HepG2 (cell line): ENCODE data around the gene BPGM. TPM values are rescaled to one million over a fixed set of nuclear protein-coding genes. Genes with fewer than 3 reads are reported as not detected.
A peak's percentile ranks its signal among the peaks of the same experiment; 100 is the strongest.

Source experiments
- ARHGAP35 ChIP-seq: sonication (generic); formaldehyde crosslinking; IDR thresholded peaks from 2 replicates; pipeline ENCODE4 v1.9.0; 2022; ENCODE audit warnings: mild to moderate bottlenecking, inconsistent platforms, moderate library complexity, missing genetic modification reagents, borderline replicate concordance
- HDAC2 ChIP-seq: sonication (generic); formaldehyde crosslinking; IDR thresholded peaks from 2 replicates; pipeline ENCODE4 v1.4.0; 2020; ENCODE audit warnings: missing genetic modification reagents
- MAZ ChIP-seq, 2 experiments: sonication (generic) in 1 of 2; formaldehyde crosslinking in 1 of 2; IDR thresholded peaks; 2 replicates each; pipeline versions ENCODE4 v1.5.0 to v1.6.1; 2012 to 2020; ENCODE audit warnings: low read depth in 2 of 2, mild to moderate bottlenecking in 2 of 2, borderline replicate concordance in 1 of 2, improper control_type of control experiment in 1 of 2, low read length in 1 of 2, missing genetic modification reagents in 1 of 2, moderate library complexity in 1 of 2
- NBN ChIP-seq: fragments of 450-650 bp; conservative IDR thresholded peaks from 2 replicates; pipeline ENCODE4 v1.6.1; 2017
- SOX6 ChIP-seq, 2 experiments: fragments of 450-650 bp in 1 of 2; sonication (generic) in 1 of 2; formaldehyde crosslinking in 1 of 2; IDR thresholded peaks; 2 replicates each; pipeline versions ENCODE4 v1.4.0 to v1.6.1; 2017 to 2020; ENCODE audit warnings: antibody characterized with exemption in 1 of 2, mild to moderate bottlenecking in 1 of 2, missing genetic modification reagents in 1 of 2
- UBTF ChIP-seq: sonication (generic); formaldehyde crosslinking; IDR thresholded peaks from 2 replicates; pipeline ENCODE4 v1.4.0; 2020; ENCODE audit warnings: mild to moderate bottlenecking, missing genetic modification reagents
- ZNF513 ChIP-seq: sonication (generic); formaldehyde crosslinking; conservative IDR thresholded peaks from 2 replicates; pipeline ENCODE4 v1.5.0; 2020; ENCODE audit warnings: missing genetic modification reagents
- ZNF646 ChIP-seq: sonication (generic); formaldehyde crosslinking; IDR thresholded peaks from 2 replicates; pipeline ENCODE4 v1.9.0; 2021; ENCODE audit warnings: mild to moderate bottlenecking, missing genetic modification reagents
- ZNF784 ChIP-seq: sonication (generic); formaldehyde crosslinking; IDR thresholded peaks from 2 replicates; pipeline ENCODE4 v1.5.1; 2020; ENCODE audit warnings: missing genetic modification reagents, mild to moderate bottlenecking, borderline replicate concordance
- ZNF800 ChIP-seq: sonication (generic); formaldehyde crosslinking; IDR thresholded peaks from 2 replicates; pipeline ENCODE4 v1.4.0; 2020; ENCODE audit warnings: missing genetic modification reagents
- ZNF879 ChIP-seq: sonication (generic); formaldehyde crosslinking; IDR thresholded peaks from 2 replicates; pipeline ENCODE4 v1.8.1; 2023; ENCODE audit warnings: missing genetic modification reagents
- polyA plus RNA-seq, 8 experiments: library from polyadenylated mRNA; depleted of rRNA in 3 of 8; stranded (reverse) in 7 of 8; unstranded in 1 of 8; fragments of >200 nt; fragmentation: Illumina TruSeq in 4 of 8; extraction: Trizol in 4 of 8; gene quantifications; 2 replicates each; pipeline versions ENCODE4 v1.2.1 to v1.2.3, GENCODE V29; 2011 to 2016; ENCODE audit warnings: low read depth in 4 of 8, missing spikeins in 1 of 8, mixed read lengths in 1 of 8; ENCODE audit not compliant: insufficient read depth in 1 of 8
- total RNA-seq, 5 experiments: library from RNA; depleted of rRNA; stranded (reverse); fragments of >200 nt; fragmentation: Illumina TruSeq; extraction: Trizol; gene quantifications; 2 replicates each; pipeline ENCODE4 v1.2.3, GENCODE V29; 2016; ENCODE audit warnings: low read depth in 1 of 5
- TF ChIP-seq, protein P1 (sequence below): sonication (generic); formaldehyde crosslinking; IDR thresholded peaks from 2 replicates; pipeline ENCODE4 v1.4.0; 2020; ENCODE audit warnings: mild to moderate bottlenecking, missing genetic modification reagents

BPGM gene
- total and polyA plus RNA-seq, 2 of the 13 experiments (the other 11 are each of a cell fraction or from before 2014, with no cell fraction given): 4.0 to 7.5 TPM

GRCh38 chr7:134646425-134647305 lies at the start of gene BPGM (continued):
- TF ChIP-seq ZNF800 (CRISPR knock-in tag) (no peak), ZNF646 (no peak), MAZ (IDR thresholded peaks at IDR 0.05; ENCODE audit: borderline replicate concordance, low read depth, low read length) (no peak; the same call in 1 of the 2 replicates), MAZ (CRISPR knock-in tag; IDR thresholded peaks at IDR 0.05; ENCODE audit: low read depth) (peak; percentile 31; the same call in 1 of the 2 replicates), ZNF879 (CRISPR knock-in tag) (no peak), HDAC2 (CRISPR knock-in tag) (peak; percentile 58), ARHGAP35 (CRISPR knock-in tag) (no peak), ZNF513 (CRISPR knock-in tag) (no peak), SOX6 (IDR thresholded peaks at IDR 0.05) (no peak), SOX6 (CRISPR knock-in tag; IDR thresholded peaks at IDR 0.05) (peak; percentile 49; the same call in 1 of the 2 replicates), NBN (no peak), UBTF (CRISPR knock-in tag) (peak; percentile 39; the same call in 1 of the 2 replicates), ZNF784 (no peak)
- TF ChIP-seq, protein P1, sequence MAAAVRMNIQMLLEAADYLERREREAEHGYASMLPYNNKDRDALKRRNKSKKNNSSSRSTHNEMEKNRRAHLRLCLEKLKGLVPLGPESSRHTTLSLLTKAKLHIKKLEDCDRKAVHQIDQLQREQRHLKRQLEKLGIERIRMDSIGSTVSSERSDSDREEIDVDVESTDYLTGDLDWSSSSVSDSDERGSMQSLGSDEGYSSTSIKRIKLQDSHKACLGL (CRISPR knock-in tag): no peak
